Stimulated activated CD4-positive, alpha-beta T cell treated with anti-CD3 and anti-CD28 coated beads, Interleukin-1b, Interleukin-23, amount 100 ng/mL, for 4 hours (primary cell): ENCODE results near the gene ZDHHC22.

ENCODE experiments used
- DNase-seq, 2 donors: peaks; one replicate each; pipeline ENCODE4 v3.0.0-alpha.2; 2020; ENCODE audit warnings: low read depth in 2 of 2

The ZDHHC22 gene

GRCh38 chr14:77126461-77126990 is 15.1 kb downstream of the ZDHHC22 start:
- no peak for DNase-seq

GRCh38 chr14:77125823-77126325 is 15.7 kb downstream of the ZDHHC22 start:
- DNase-seq, result no peak

- DNase-seq, result no peak
These were observed 16.2 kb downstream of the ZDHHC22 start for GRCh38 chr14:77125281-77125801.

- DNase-seq, result peak; percentile 51 to 59
These were observed 17.0 kb downstream of the ZDHHC22 start for GRCh38 chr14:77124345-77125280.

GRCh38 chr14:77123381-77124325 is 17.9 kb downstream of the ZDHHC22 start:
- no peak for DNase-seq

- DNase-seq, result no peak
These were observed 19.0 kb downstream of the ZDHHC22 start for GRCh38 chr14:77122526-77123125.

GRCh38 chr14:77120771-77121743 is 20.5 kb downstream of the ZDHHC22 start:
- DNase-seq, result no peak

- no peak for DNase-seq
These were observed 21.7 kb downstream of the ZDHHC22 start for GRCh38 chr14:77119851-77120250.

- DNase-seq, result no peak
These were observed 25.3 kb downstream of the ZDHHC22 start for GRCh38 chr14:77116172-77116817.

- DNase-seq, result no peak
These were observed 27.0 kb downstream of the ZDHHC22 start for GRCh38 chr14:77114609-77115008.

GRCh38 chr14:77113644-77114043 is 27.9 kb downstream of the ZDHHC22 start:
- DNase-seq, result no peak

GRCh38 chr14:77111021-77111420 is 30.6 kb downstream of the ZDHHC22 start:
- DNase-seq, result no peak

- DNase-seq, result no peak
These were observed 31.3 kb downstream of the ZDHHC22 start for GRCh38 chr14:77110286-77110685.

- DNase-seq, result no peak
These were observed 31.9 kb downstream of the ZDHHC22 start for GRCh38 chr14:77109656-77110055.

- DNase-seq, result no peak
These were observed 32.8 kb downstream of the ZDHHC22 start for GRCh38 chr14:77108753-77109152.

GRCh38 chr14:77107228-77107627 is 34.4 kb downstream of the ZDHHC22 start:
- DNase-seq, result no peak

GRCh38 chr14:77106666-77107065 is 34.9 kb downstream of the ZDHHC22 start:
- DNase-seq, result no peak

GRCh38 chr14:77105145-77105939 is 36.2 kb downstream of the ZDHHC22 start:
- no peak for DNase-seq

- no peak for DNase-seq
These were observed 37.2 kb downstream of the ZDHHC22 start for GRCh38 chr14:77104393-77104792.
